ENCODE results near the gene CD99. TPM values are rescaled to one million over a fixed set of nuclear protein-coding genes. Genes with fewer than 3 reads are reported as not detected.
"Not testable (repeated sequence)": the region's sequence is repeated elsewhere in the genome, so short reads cannot be mapped to it uniquely, and the experiment has no call there.

Gene CD99
- total RNA-seq, 2 experiments from 2014 or later, result 169 to 216 TPM

- no peaks in the 10 kb centered on the region for H3K36me3 Mint-ChIP-seq (ENCODE audit: low read depth)
- POLR2A ChIA-PET, result no interaction called here
- DNase-seq (no peak), ATAC-seq (no peak)
- intact Hi-C loops (cut with DNase I, micrococcal nuclease), result no loop called here
- no peak overlapping the region for H3K4me3 Mint-ChIP-seq
- H3K9me3 Mint-ChIP-seq (ENCODE audit: low read depth), result no peaks in the 10 kb centered on the region
- CTCF ChIA-PET, result no interaction called here
- no peaks in the 10 kb centered on the region for H3K27me3 Mint-ChIP-seq
- no peak overlapping the region for H3K27ac Mint-ChIP-seq
- H3K4me1 Mint-ChIP-seq, result no peaks in the 10 kb centered on the region
Observed at GRCh38 chrX:2657532-2658113, 33.5 kb upstream of the CD99 start.

- H3K36me3 Mint-ChIP-seq (ENCODE audit: low read depth), result no peaks in the 10 kb centered on the region
- H3K4me1 Mint-ChIP-seq, result no peaks in the 10 kb centered on the region
- no peaks in the 10 kb centered on the region for H3K9me3 Mint-ChIP-seq (ENCODE audit: low read depth)
- ATAC-seq, result no peak
- no peaks in the 10 kb centered on the region for H3K27me3 Mint-ChIP-seq
- H3K4me3 Mint-ChIP-seq, result no peak overlapping the region
- no peak for DNase-seq
- no peak overlapping the region for H3K27ac Mint-ChIP-seq
- intact Hi-C loops (cut with DNase I, micrococcal nuclease), result no loop called here
- ChIA-PET CTCF (no interaction called here), POLR2A (no interaction called here)
Observed at GRCh38 chrX:2658585-2659292, 32.4 kb upstream of the CD99 start.

- DNase-seq (no peak), ATAC-seq (no peak)
- intact Hi-C loops (cut with DNase I, micrococcal nuclease), result no loop called here
- Mint-ChIP-seq H3K4me1 (peaks cover 6% of the 10 kb centered on the region), H3K27me3 (no peaks in the 10 kb centered on the region), H3K4me3 (no peak overlapping the region), H3K27ac (no peak overlapping the region), H3K9me3 (ENCODE audit: low read depth) (no peaks in the 10 kb centered on the region), H3K36me3 (ENCODE audit: low read depth) (no peaks in the 10 kb centered on the region)
- ChIA-PET CTCF (no interaction called here), POLR2A (no interaction called here)
Observed at GRCh38 chrX:2662586-2662985, 28.5 kb upstream of the CD99 start.

GRCh38 chrX:2664502-2664901, 26.6 kb upstream of the CD99 start:
- H3K36me3 Mint-ChIP-seq (ENCODE audit: low read depth), result no peaks in the 10 kb centered on the region
- H3K4me3 Mint-ChIP-seq, result no peak overlapping the region
- intact Hi-C loops (cut with DNase I, micrococcal nuclease), result no loop called here
- no peaks in the 10 kb centered on the region for H3K27me3 Mint-ChIP-seq
- peak; percentile 61 for ATAC-seq
- H3K4me1 Mint-ChIP-seq, result peaks cover 6% of the 10 kb centered on the region
- DNase-seq, result peak; percentile 23
- H3K27ac Mint-ChIP-seq, result no peak overlapping the region
- ChIA-PET POLR2A (no interaction called here), CTCF (no interaction called here)
- no peaks in the 10 kb centered on the region for H3K9me3 Mint-ChIP-seq (ENCODE audit: low read depth)

GRCh38 chrX:2665387-2666304, 25.4 kb upstream of the CD99 start:
- ChIA-PET POLR2A (no interaction called here), CTCF (no interaction called here)
- H3K4me3 Mint-ChIP-seq, result no peak overlapping the region
- no peaks in the 10 kb centered on the region for H3K36me3 Mint-ChIP-seq (ENCODE audit: low read depth)
- H3K9me3 Mint-ChIP-seq (ENCODE audit: low read depth), result no peaks in the 10 kb centered on the region
- intact Hi-C loops (cut with DNase I, micrococcal nuclease), result no loop called here
- ATAC-seq (no peak), DNase-seq (no peak)
- no peaks in the 10 kb centered on the region for H3K27me3 Mint-ChIP-seq
- no peak overlapping the region for H3K27ac Mint-ChIP-seq
- H3K4me1 Mint-ChIP-seq, result peaks cover 6% of the 10 kb centered on the region

GRCh38 chrX:2666491-2666890, 24.6 kb upstream of the CD99 start:
- Mint-ChIP-seq H3K4me3 (no peak overlapping the region), H3K27me3 (no peaks in the 10 kb centered on the region), H3K9me3 (ENCODE audit: low read depth) (no peaks in the 10 kb centered on the region), H3K36me3 (ENCODE audit: low read depth) (no peaks in the 10 kb centered on the region), H3K4me1 (peaks cover 6% of the 10 kb centered on the region), H3K27ac (no peak overlapping the region)
- intact Hi-C loops (cut with DNase I, micrococcal nuclease), result no loop called here
- ChIA-PET CTCF (no interaction called here), POLR2A (no interaction called here)
- DNase-seq (no peak), ATAC-seq (no peak)

- no peak overlapping the region for H3K27ac Mint-ChIP-seq
- H3K4me3 Mint-ChIP-seq, result no peak overlapping the region
- no peaks in the 10 kb centered on the region for H3K27me3 Mint-ChIP-seq
- DNase-seq (no peak), ATAC-seq (no peak)
- ChIA-PET CTCF (no interaction called here), POLR2A (no interaction called here)
- intact Hi-C loops (cut with DNase I, micrococcal nuclease), result no loop called here
- H3K9me3 Mint-ChIP-seq (ENCODE audit: low read depth), result no peaks in the 10 kb centered on the region
- no peaks in the 10 kb centered on the region for H3K4me1 Mint-ChIP-seq
- H3K36me3 Mint-ChIP-seq (ENCODE audit: low read depth), result no peaks in the 10 kb centered on the region
Observed at GRCh38 chrX:2670978-2671377, 20.1 kb upstream of the CD99 start.

- H3K9me3 Mint-ChIP-seq (ENCODE audit: low read depth), result no peaks in the 10 kb centered on the region
- no peaks in the 10 kb centered on the region for H3K36me3 Mint-ChIP-seq (ENCODE audit: low read depth)
- no peak for ATAC-seq
- no peak overlapping the region for H3K27ac Mint-ChIP-seq
- ChIA-PET CTCF (no interaction called here), POLR2A (no interaction called here)
- H3K4me3 Mint-ChIP-seq, result no peak overlapping the region
- no peaks in the 10 kb centered on the region for H3K4me1 Mint-ChIP-seq
- DNase-seq, result no peak
- H3K27me3 Mint-ChIP-seq, result no peaks in the 10 kb centered on the region
- intact Hi-C loops (cut with DNase I, micrococcal nuclease), result no loop called here
Observed at GRCh38 chrX:2672084-2672483, 19.0 kb upstream of the CD99 start.

- Mint-ChIP-seq H3K27me3 (no peaks in the 10 kb centered on the region), H3K4me1 (no peaks in the 10 kb centered on the region), H3K4me3 (no peak overlapping the region), H3K36me3 (ENCODE audit: low read depth) (no peaks in the 10 kb centered on the region), H3K27ac (no peak overlapping the region), H3K9me3 (ENCODE audit: low read depth) (no peaks in the 10 kb centered on the region)
- ATAC-seq, result no peak
- POLR2A ChIA-PET, result no interaction called here
- DNase-seq, result no peak
- intact Hi-C loops (cut with DNase I, micrococcal nuclease), result no loop called here
- CTCF ChIA-PET, result no interaction called here
Observed at GRCh38 chrX:2673611-2674010, 17.5 kb upstream of the CD99 start.

- intact Hi-C loops (cut with DNase I, micrococcal nuclease); H3K36me3 Mint-ChIP-seq (ENCODE audit: low read depth); DNase-seq; CTCF ChIA-PET; H3K27ac Mint-ChIP-seq; H3K4me3 Mint-ChIP-seq; H3K4me1 Mint-ChIP-seq; ATAC-seq; H3K27me3 Mint-ChIP-seq; H3K9me3 Mint-ChIP-seq (ENCODE audit: low read depth); POLR2A ChIA-PET: not testable (repeated sequence)
Observed at GRCh38 chrX:2675657-2676200, 15.4 kb upstream of the CD99 start.

- no peaks in the 10 kb centered on the region for H3K27me3 Mint-ChIP-seq
- intact Hi-C loops (cut with DNase I, micrococcal nuclease), result no loop called here
- no peak overlapping the region for H3K4me3 Mint-ChIP-seq
- POLR2A ChIA-PET, result no interaction called here
- ATAC-seq (no peak), DNase-seq (no peak)
- CTCF ChIA-PET, result no interaction called here
- H3K36me3 Mint-ChIP-seq (ENCODE audit: low read depth), result no peaks in the 10 kb centered on the region
- no peak overlapping the region for H3K27ac Mint-ChIP-seq
- no peaks in the 10 kb centered on the region for H3K4me1 Mint-ChIP-seq
- no peaks in the 10 kb centered on the region for H3K9me3 Mint-ChIP-seq (ENCODE audit: low read depth)
Observed at GRCh38 chrX:2676794-2677675, 14.1 kb upstream of the CD99 start.
